Astrocyte (in vitro differentiated cells and primary cell): ENCODE measurements around the gene CNOT3. TPM values are rescaled to one million over a fixed set of nuclear protein-coding genes. Genes with fewer than 3 reads are reported as not detected.
A peak's percentile ranks its signal among the peaks of the same experiment; 100 is the strongest.

Experiments
- DNase-seq: peaks from one replicate; pipeline ENCODE4 v3.0.0-alpha.2; 2010; ENCODE audit warnings: low read depth
- FAIRE-seq: peaks from 2 replicates; lab custom pipeline; 2011; peaks lifted over from hg19 to GRCh38; lab: Jason Lieb, UNC
- H2AFZ ChIP-seq: 2 replicates; pipeline ENCODE4 v1.6.0; 2012; ENCODE audit warnings: low read depth, low read length, inconsistent platforms
- H3K27ac ChIP-seq: 2 replicates; pipeline ENCODE4 v1.5.1; 2011; ENCODE audit warnings: low read depth, low read length, inconsistent platforms
- H3K27me3 ChIP-seq: 2 replicates; pipeline ENCODE4 v1.6.0; 2011; ENCODE audit warnings: low read length, inconsistent platforms; ENCODE audit not compliant: insufficient read depth
- H3K36me3 ChIP-seq: 2 replicates; pipeline ENCODE4 v1.5.1; 2011; ENCODE audit warnings: low read length, inconsistent platforms; ENCODE audit not compliant: insufficient read depth
- H3K4me1 ChIP-seq: 2 replicates; pipeline ENCODE4 v1.5.1; 2011; ENCODE audit warnings: low read length, inconsistent platforms; ENCODE audit not compliant: insufficient read depth
- H3K4me2 ChIP-seq: 2 replicates; pipeline ENCODE4 v1.6.0; 2012; ENCODE audit warnings: low read length, inconsistent platforms
- H3K4me3 ChIP-seq: 2 replicates; pipeline ENCODE4 v1.5.1; 2011; ENCODE audit warnings: low read depth, mild to moderate bottlenecking, low read length, inconsistent platforms; ENCODE audit not compliant: insufficient read depth
- H3K79me2 ChIP-seq: 2 replicates; pipeline ENCODE4 v1.6.0; 2012; ENCODE audit warnings: mild to moderate bottlenecking, low read length, inconsistent platforms; ENCODE audit not compliant: insufficient read depth
- H3K9ac ChIP-seq: 2 replicates; pipeline ENCODE4 v1.6.0; 2012; ENCODE audit warnings: mild to moderate bottlenecking, low read length, inconsistent platforms
- H3K9me3 ChIP-seq: 2 replicates; pipeline ENCODE4 v1.5.1; 2012; ENCODE audit warnings: low read depth, mild to moderate bottlenecking, low read length, inconsistent platforms; ENCODE audit not compliant: insufficient read depth
- H4K20me1 ChIP-seq: 2 replicates; pipeline ENCODE4 v1.6.0; 2012; ENCODE audit warnings: low read length, inconsistent platforms; ENCODE audit not compliant: insufficient read depth
- H3K27ac Mint-ChIP-seq: one replicate; pipeline ENCODE4 v1.8.0; 2021; ENCODE audit warnings: mild to moderate bottlenecking, mixed read lengths; ENCODE audit not compliant: unreplicated experiment
- H3K27me3 Mint-ChIP-seq: one replicate; pipeline ENCODE4 v1.8.0; 2021; ENCODE audit warnings: low read depth, mixed read lengths; ENCODE audit not compliant: unreplicated experiment
- H3K36me3 Mint-ChIP-seq: one replicate; pipeline ENCODE4 v1.8.0; 2021; ENCODE audit warnings: low read depth, mixed read lengths; ENCODE audit not compliant: unreplicated experiment
- H3K4me1 Mint-ChIP-seq: one replicate; pipeline ENCODE4 v1.8.0; 2021; ENCODE audit warnings: low read depth, mixed read lengths; ENCODE audit not compliant: unreplicated experiment
- H3K4me3 Mint-ChIP-seq: one replicate; pipeline ENCODE4 v1.8.0; 2021; ENCODE audit warnings: mild to moderate bottlenecking, moderate library complexity, mixed read lengths; ENCODE audit not compliant: unreplicated experiment
- H3K9me3 Mint-ChIP-seq: one replicate; pipeline ENCODE4 v1.8.0; 2021; ENCODE audit warnings: mild to moderate bottlenecking, mixed read lengths; ENCODE audit not compliant: unreplicated experiment
- EZH2 ChIP-seq: IDR thresholded peaks from 2 replicates; pipeline ENCODE4 v1.6.1; 2012; ENCODE audit warnings: mild to moderate bottlenecking, low read length, inconsistent platforms; ENCODE audit not compliant: insufficient read depth
- total RNA-seq: library from RNA; stranded (reverse); gene quantifications from 2 replicates; pipeline ENCODE4 v1.2.1, GENCODE V29; 2021
- TF ChIP-seq, protein P1 (sequence below): IDR thresholded peaks from 2 replicates; pipeline ENCODE4 v1.5.1; 2011; ENCODE audit warnings: low read depth, mild to moderate bottlenecking, inconsistent platforms, low read length, moderate library complexity; ENCODE audit not compliant: insufficient read depth

CNOT3 gene
- total RNA-seq, 1 donor from 2014 or later, result 39.2 TPM

GRCh38 chr19:54160182-54160811, 22.7 kb downstream of the CNOT3 start:
- no peaks in the 10 kb centered on the region for H3K27me3 ChIP-seq
- peak overlapping the region; percentile 94 for H3K4me2 ChIP-seq
- peak overlapping the region; percentile 98 for H3K4me3 Mint-ChIP-seq
- no peaks in the 10 kb centered on the region for H3K9me3 ChIP-seq
- peak overlapping the region; percentile 78 for H3K27ac ChIP-seq
- H3K4me1 ChIP-seq, result peaks cover 22% of the 10 kb centered on the region
- H3K4me3 ChIP-seq, result peak overlapping the region; percentile 69
- peaks cover 16% of the 10 kb centered on the region for H3K36me3 ChIP-seq
- H4K20me1 ChIP-seq, result peaks cover 9% of the 10 kb centered on the region
- peaks cover 7% of the 10 kb centered on the region for H3K9me3 Mint-ChIP-seq
- H2AFZ ChIP-seq, result peak overlapping the region; percentile 86
- peaks cover 7% of the 10 kb centered on the region for H3K4me1 Mint-ChIP-seq
- peak overlapping the region; percentile 99 for H3K27ac Mint-ChIP-seq
- no peak for TF ChIP-seq EZH2
- TF ChIP-seq, protein P1, sequence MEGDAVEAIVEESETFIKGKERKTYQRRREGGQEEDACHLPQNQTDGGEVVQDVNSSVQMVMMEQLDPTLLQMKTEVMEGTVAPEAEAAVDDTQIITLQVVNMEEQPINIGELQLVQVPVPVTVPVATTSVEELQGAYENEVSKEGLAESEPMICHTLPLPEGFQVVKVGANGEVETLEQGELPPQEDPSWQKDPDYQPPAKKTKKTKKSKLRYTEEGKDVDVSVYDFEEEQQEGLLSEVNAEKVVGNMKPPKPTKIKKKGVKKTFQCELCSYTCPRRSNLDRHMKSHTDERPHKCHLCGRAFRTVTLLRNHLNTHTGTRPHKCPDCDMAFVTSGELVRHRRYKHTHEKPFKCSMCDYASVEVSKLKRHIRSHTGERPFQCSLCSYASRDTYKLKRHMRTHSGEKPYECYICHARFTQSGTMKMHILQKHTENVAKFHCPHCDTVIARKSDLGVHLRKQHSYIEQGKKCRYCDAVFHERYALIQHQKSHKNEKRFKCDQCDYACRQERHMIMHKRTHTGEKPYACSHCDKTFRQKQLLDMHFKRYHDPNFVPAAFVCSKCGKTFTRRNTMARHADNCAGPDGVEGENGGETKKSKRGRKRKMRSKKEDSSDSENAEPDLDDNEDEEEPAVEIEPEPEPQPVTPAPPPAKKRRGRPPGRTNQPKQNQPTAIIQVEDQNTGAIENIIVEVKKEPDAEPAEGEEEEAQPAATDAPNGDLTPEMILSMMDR, result no peak
- FAIRE-seq (no peak), DNase-seq (no peak)
- peak overlapping the region; percentile 84 for H3K9ac ChIP-seq
- peaks cover 18% of the 10 kb centered on the region for H3K79me2 ChIP-seq
- H3K27me3 Mint-ChIP-seq, result peaks cover 4% of the 10 kb centered on the region
- H3K36me3 Mint-ChIP-seq, result peaks cover 8% of the 10 kb centered on the region

DNA sequence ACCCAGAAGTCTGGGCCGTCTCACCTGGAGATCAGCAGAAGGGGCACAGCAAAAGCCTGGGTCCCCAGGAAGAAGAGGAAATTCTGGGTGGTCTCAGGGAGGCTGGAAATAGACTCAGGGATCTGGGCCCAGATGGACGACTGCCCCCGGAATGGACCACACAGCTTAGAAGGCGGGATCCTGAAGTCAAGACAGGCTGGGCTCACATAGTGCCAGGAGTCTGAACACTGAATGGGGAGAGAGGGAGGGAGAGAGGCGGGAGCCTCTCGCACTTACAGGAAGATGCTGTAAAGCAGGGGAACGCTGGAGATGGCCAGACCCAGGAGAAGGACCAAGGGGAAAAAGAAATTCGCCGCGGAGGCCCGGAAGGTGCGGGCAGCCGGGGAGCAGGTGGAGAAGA, 23.3 kb downstream of the CNOT3 start:
- H3K4me1 Mint-ChIP-seq, result peaks cover 7% of the 10 kb centered on the region
- Histone ChIP-seq H3K79me2 (peaks cover 18% of the 10 kb centered on the region), H4K20me1 (peaks cover 7% of the 10 kb centered on the region), H3K4me1 (peaks cover 22% of the 10 kb centered on the region), H3K9me3 (no peaks in the 10 kb centered on the region), H3K9ac (peak overlapping the region; percentile 84), H3K4me2 (peak overlapping the region; percentile 94), H3K36me3 (peaks cover 15% of the 10 kb centered on the region), H3K4me3 (peak overlapping the region; percentile 69), H2AFZ (peak overlapping the region; percentile 5), H3K27ac (peak overlapping the region; percentile 78), H3K27me3 (no peaks in the 10 kb centered on the region)
- H3K27ac Mint-ChIP-seq, result peak overlapping the region; percentile 87
- TF ChIP-seq, protein P1, result no peak
- TF ChIP-seq EZH2, result no peak
- H3K36me3 Mint-ChIP-seq, result peaks cover 6% of the 10 kb centered on the region
- peaks cover 7% of the 10 kb centered on the region for H3K9me3 Mint-ChIP-seq
- peaks cover 10% of the 10 kb centered on the region for H3K27me3 Mint-ChIP-seq
- DNase-seq, result no peak
- peak overlapping the region; percentile 98 for H3K4me3 Mint-ChIP-seq
- no peak for FAIRE-seq

- Mint-ChIP-seq H3K9me3 (peaks cover 7% of the 10 kb centered on the region), H3K4me1 (peaks cover 7% of the 10 kb centered on the region), H3K4me3 (peak overlapping the region; percentile 83), H3K27ac (no peak overlapping the region), H3K27me3 (peaks cover 10% of the 10 kb centered on the region), H3K36me3 (peaks cover 6% of the 10 kb centered on the region)
- H2AFZ ChIP-seq, result peak overlapping the region; percentile 52
- H3K79me2 ChIP-seq, result peaks cover 11% of the 10 kb centered on the region
- no peaks in the 10 kb centered on the region for H3K27me3 ChIP-seq
- no peak overlapping the region for H3K9ac ChIP-seq
- H3K27ac ChIP-seq, result no peak overlapping the region
- peaks cover 2% of the 10 kb centered on the region for H3K36me3 ChIP-seq
- peak overlapping the region; percentile 42 for H3K4me3 ChIP-seq
- DNase-seq, result peak; percentile 16
- peak overlapping the region; percentile 73 for H3K4me2 ChIP-seq
- H3K9me3 ChIP-seq, result no peaks in the 10 kb centered on the region
- no peak for FAIRE-seq
- TF ChIP-seq, protein P1, result no peak
- TF ChIP-seq EZH2, result no peak
- H3K4me1 ChIP-seq, result peaks cover 22% of the 10 kb centered on the region
- no peaks in the 10 kb centered on the region for H4K20me1 ChIP-seq
Observed at GRCh38 chr19:54162241-54162805, 24.8 kb downstream of the CNOT3 start.
